Smooth muscle cell (in vitro differentiated cells): ENCODE results near the gene NT5C1B. TPM values are rescaled to one million over a fixed set of nuclear protein-coding genes. Genes with fewer than 3 reads are reported as not detected.

ENCODE experiments used
- DNase-seq: peaks from one replicate; lab custom pipeline; 2025; ENCODE audit not compliant: unreplicated experiment; lab: John Stamatoyannopoulos, UW
- H2AFZ ChIP-seq: fragments of 200-600 bp; sonication (generic); 2 replicates; pipeline ENCODE4 v1.6.0; 2016; ENCODE audit warnings: antibody characterized with exemption, low read depth, mild to moderate bottlenecking
- H3F3A ChIP-seq: fragments of 200-600 bp; sonication (generic); 2 replicates; pipeline ENCODE4 v1.6.0; 2017; ENCODE audit warnings: antibody characterized with exemption, low read depth
- H3K27ac ChIP-seq: fragments of 200-600 bp; sonication (generic); 2 replicates; pipeline ENCODE4 v1.5.1; 2016; ENCODE audit warnings: low read depth, mild to moderate bottlenecking
- H3K27me3 ChIP-seq: fragments of 200-600 bp; sonication (generic); 2 replicates; pipeline ENCODE4 v1.6.1; 2016; ENCODE audit warnings: low read depth, mild to moderate bottlenecking
- H3K36me3 ChIP-seq: fragments of 200-600 bp; sonication (generic); 2 replicates; pipeline ENCODE4 v1.5.1; 2016; ENCODE audit warnings: low read depth
- H3K4me1 ChIP-seq: fragments of 200-600 bp; sonication (generic); 2 replicates; pipeline ENCODE4 v1.5.1; 2016; ENCODE audit warnings: low read depth
- H3K4me2 ChIP-seq: fragments of 200-600 bp; sonication (generic); 2 replicates; pipeline ENCODE4 v1.6.0; 2016; ENCODE audit warnings: mild to moderate bottlenecking
- H3K4me3 ChIP-seq: fragments of 200-600 bp; sonication (generic); 2 replicates; pipeline ENCODE4 v1.5.1; 2016; ENCODE audit warnings: mild to moderate bottlenecking
- H3K79me2 ChIP-seq: fragments of 200-600 bp; sonication (generic); 2 replicates; pipeline ENCODE4 v1.6.0; 2016; ENCODE audit warnings: low read depth, mild to moderate bottlenecking
- H3K9ac ChIP-seq: fragments of 200-600 bp; sonication (generic); 2 replicates; pipeline ENCODE4 v1.6.0; 2016; ENCODE audit warnings: low read depth
- H3K9me3 ChIP-seq: fragments of 200-600 bp; sonication (generic); replicated peaks from 2 replicates; pipeline ENCODE4 v1.5.1; 2016; ENCODE audit warnings: low read depth
- H4K20me1 ChIP-seq: fragments of 200-600 bp; sonication (generic); 2 replicates; pipeline ENCODE4 v1.6.0; 2016; ENCODE audit warnings: low read depth
- WGBS: methylation state at CpG from one replicate; pipeline ENCODE4 v1.1.7; 2016; ENCODE audit warnings: low lambda C conversion rate; 5-methylcytosine and 5-hydroxymethylcytosine counted together
- polyA plus RNA-seq: library from polyadenylated mRNA; unstranded; fragments of >200 nt; fragmentation: Nextera tagmentation; extraction: Ambion mirVana; gene quantifications from 2 replicates; pipeline ENCODE4 v1.2.1, GENCODE V29; 2016
- total RNA-seq: library from RNA; depleted of rRNA; stranded (reverse); fragments of >200 nt; gene quantifications from 2 replicates; pipeline ENCODE4 v1.2.3, GENCODE V29; 2014
- TF ChIP-seq, protein P1 (sequence below): fragments of 200-600 bp; sonication (generic); IDR thresholded peaks from 2 replicates; pipeline ENCODE4 v1.5.1; 2017; ENCODE audit warnings: borderline replicate concordance, mild to moderate bottlenecking, antibody characterized with exemption; ENCODE audit not compliant: insufficient read depth, poor library complexity, severe bottlenecking

The NT5C1B gene
- total and polyA plus RNA-seq, 2 experiments from 2014 or later = not detected

DNA sequence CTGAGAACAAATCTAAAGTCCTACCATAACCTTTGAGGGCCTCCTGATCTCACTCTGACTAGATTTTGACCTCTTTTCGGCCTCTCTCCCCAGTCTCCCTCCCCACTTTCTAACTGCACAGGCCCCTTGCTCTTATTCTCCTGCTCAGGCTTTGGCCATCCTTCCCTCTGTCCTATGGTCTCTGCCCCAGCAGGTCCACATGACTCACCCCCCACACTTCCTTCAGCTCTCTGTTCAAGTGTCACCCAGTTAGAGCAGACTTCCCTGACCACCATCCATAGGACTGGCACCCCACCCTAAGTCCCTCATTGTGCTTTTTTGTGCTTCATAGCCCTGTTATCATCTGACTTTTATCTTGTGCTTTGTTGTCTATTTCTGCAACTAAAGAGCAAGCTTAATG lies 41.2 kb upstream of the NT5C1B start:
- TF ChIP-seq, protein P1, sequence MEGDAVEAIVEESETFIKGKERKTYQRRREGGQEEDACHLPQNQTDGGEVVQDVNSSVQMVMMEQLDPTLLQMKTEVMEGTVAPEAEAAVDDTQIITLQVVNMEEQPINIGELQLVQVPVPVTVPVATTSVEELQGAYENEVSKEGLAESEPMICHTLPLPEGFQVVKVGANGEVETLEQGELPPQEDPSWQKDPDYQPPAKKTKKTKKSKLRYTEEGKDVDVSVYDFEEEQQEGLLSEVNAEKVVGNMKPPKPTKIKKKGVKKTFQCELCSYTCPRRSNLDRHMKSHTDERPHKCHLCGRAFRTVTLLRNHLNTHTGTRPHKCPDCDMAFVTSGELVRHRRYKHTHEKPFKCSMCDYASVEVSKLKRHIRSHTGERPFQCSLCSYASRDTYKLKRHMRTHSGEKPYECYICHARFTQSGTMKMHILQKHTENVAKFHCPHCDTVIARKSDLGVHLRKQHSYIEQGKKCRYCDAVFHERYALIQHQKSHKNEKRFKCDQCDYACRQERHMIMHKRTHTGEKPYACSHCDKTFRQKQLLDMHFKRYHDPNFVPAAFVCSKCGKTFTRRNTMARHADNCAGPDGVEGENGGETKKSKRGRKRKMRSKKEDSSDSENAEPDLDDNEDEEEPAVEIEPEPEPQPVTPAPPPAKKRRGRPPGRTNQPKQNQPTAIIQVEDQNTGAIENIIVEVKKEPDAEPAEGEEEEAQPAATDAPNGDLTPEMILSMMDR = no peak
- Histone ChIP-seq H3F3A (no peaks in the 10 kb centered on the region), H3K36me3 (no peaks in the 10 kb centered on the region), H3K79me2 (no peaks in the 10 kb centered on the region), H3K27me3 (no peaks in the 10 kb centered on the region), H2AFZ (no peak overlapping the region), H3K4me3 (no peak overlapping the region), H3K9ac (no peak overlapping the region), H3K9me3 (no peaks in the 10 kb centered on the region), H3K27ac (no peak overlapping the region), H4K20me1 (no peaks in the 10 kb centered on the region), H3K4me2 (no peak overlapping the region), H3K4me1 (no peaks in the 10 kb centered on the region)
- 81% methylated on average over 1 of the region's 1 CpG for WGBS
- DNase-seq = no peak

DNA sequence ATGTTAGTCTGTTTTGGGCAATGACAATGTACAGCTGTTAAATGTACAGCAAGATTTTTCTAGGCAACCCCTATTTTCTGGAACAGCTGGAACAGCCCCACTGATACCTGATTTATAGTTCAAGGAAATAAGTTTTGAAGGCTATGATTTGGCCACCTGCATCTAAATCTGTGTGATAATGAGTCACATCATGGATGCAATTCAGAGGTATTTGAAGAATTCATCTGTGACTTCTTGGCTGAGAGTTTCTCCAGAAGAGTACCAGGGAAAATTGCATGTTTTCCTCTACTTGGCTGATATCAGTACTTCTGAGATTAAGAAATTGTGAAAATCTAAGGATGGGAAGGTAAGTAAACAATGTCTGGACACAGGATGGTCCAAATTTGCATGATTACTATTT lies 40.7 kb upstream of the NT5C1B start:
- Histone ChIP-seq H3K4me1 (no peaks in the 10 kb centered on the region), H3K36me3 (no peaks in the 10 kb centered on the region), H3K79me2 (no peaks in the 10 kb centered on the region), H4K20me1 (no peaks in the 10 kb centered on the region), H3K4me2 (no peak overlapping the region), H3K4me3 (no peak overlapping the region), H3K9ac (no peak overlapping the region), H3F3A (no peaks in the 10 kb centered on the region), H3K27ac (no peak overlapping the region), H3K9me3 (no peaks in the 10 kb centered on the region), H3K27me3 (no peaks in the 10 kb centered on the region), H2AFZ (no peak overlapping the region)
- DNase-seq = no peak
- TF ChIP-seq, protein P1 = no peak

DNA sequence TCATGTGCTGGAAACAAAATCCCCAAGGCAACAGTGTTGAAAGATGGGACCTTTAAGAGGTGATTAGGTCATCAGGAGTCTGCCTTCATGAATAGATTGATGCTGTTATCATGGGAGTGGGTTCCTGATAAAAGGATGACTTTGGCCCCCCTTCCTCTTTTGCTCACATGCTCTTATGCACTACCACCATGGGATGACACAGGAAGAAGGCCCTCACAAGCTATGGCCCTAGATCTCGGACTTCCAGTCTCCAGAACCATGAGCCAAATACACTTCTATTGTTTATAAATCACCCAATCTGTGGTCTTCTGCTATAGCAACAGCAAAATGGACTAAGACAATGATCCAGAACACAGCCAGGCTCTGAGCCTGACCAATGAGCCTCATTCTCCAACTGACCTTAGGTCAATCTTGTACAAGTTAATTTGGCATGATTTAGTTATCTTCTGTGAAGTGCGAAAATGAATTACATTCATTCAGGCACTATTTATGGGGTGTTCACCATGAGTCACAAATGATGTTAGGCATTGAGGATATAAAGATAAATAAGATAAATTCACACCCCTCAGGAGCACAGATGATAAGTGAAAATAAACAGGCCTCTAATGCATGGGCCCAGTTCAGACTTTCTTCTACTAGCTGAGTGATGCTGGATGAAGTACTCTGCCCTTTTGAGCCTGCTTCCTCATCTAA lies 37.7 kb upstream of the NT5C1B start:
- DNase-seq = no peak
- H2AFZ ChIP-seq = no peak overlapping the region
- no peak overlapping the region for H3K4me3 ChIP-seq
- no peaks in the 10 kb centered on the region for H4K20me1 ChIP-seq
- no peaks in the 10 kb centered on the region for H3F3A ChIP-seq
- no peak overlapping the region for H3K9ac ChIP-seq
- H3K79me2 ChIP-seq = no peaks in the 10 kb centered on the region
- H3K27ac ChIP-seq = no peak overlapping the region
- TF ChIP-seq, protein P1 = no peak
- no peak overlapping the region for H3K4me2 ChIP-seq
- no peaks in the 10 kb centered on the region for H3K36me3 ChIP-seq
- 63% methylated on average over 2 of the region's 2 CpGs for WGBS
- H3K27me3 ChIP-seq = no peaks in the 10 kb centered on the region
- no peaks in the 10 kb centered on the region for H3K9me3 ChIP-seq
- H3K4me1 ChIP-seq = no peaks in the 10 kb centered on the region

DNA sequence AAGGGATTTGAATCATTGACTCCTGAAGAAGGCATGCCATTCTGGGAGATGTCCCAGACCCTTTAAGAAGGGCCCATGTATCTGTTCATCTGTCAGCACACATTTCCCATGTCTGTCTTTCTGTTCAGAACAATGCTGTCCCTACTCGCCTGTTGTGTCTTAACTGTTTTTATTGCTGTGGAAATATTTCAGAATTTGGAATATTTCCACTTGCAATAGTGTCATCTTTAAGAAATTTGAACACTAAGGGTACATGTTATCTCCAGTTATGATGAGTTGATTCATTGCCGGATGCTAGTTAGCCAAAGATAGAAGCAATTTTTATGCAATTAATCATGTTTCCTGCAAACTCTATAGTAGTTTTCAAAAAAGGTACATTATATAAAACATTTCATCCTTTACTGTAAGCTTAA lies 36.9 kb upstream of the NT5C1B start:
- no peak overlapping the region for H2AFZ ChIP-seq
- DNase-seq = no peak
- H3K27me3 ChIP-seq = no peaks in the 10 kb centered on the region
- no peaks in the 10 kb centered on the region for H4K20me1 ChIP-seq
- 71% methylated on average over 2 of the region's 2 CpGs for WGBS
- H3K36me3 ChIP-seq = no peaks in the 10 kb centered on the region
- H3K4me1 ChIP-seq = no peaks in the 10 kb centered on the region
- H3K4me3 ChIP-seq = no peak overlapping the region
- no peaks in the 10 kb centered on the region for H3F3A ChIP-seq
- H3K9ac ChIP-seq = no peak overlapping the region
- no peaks in the 10 kb centered on the region for H3K79me2 ChIP-seq
- no peak overlapping the region for H3K4me2 ChIP-seq
- H3K9me3 ChIP-seq = no peaks in the 10 kb centered on the region
- TF ChIP-seq, protein P1 = no peak
- no peak overlapping the region for H3K27ac ChIP-seq
